22Rv1 (cell line): ENCODE data around the gene SLC2A4.

Experiments
- H3K27ac ChIP-seq: fragments of 450-650 bp; 2 replicates; pipeline ENCODE4 v1.5.1; 2017
- ZFX ChIP-seq: fragments of 450-650 bp; IDR thresholded peaks from 2 replicates; pipeline ENCODE4 v1.6.1; 2017; ENCODE audit warnings: antibody characterized with exemption, borderline replicate concordance
- TF ChIP-seq, protein P1 (sequence below): fragments of 450-650 bp; IDR thresholded peaks from 2 replicates; pipeline ENCODE4 v1.5.1; 2017; ENCODE audit warnings: mild to moderate bottlenecking

SLC2A4 gene

GRCh38 chr17:7313890-7314718 lies 32.6 kb downstream of the SLC2A4 start:
- peak overlapping the region; percentile 99 for H3K27ac ChIP-seq
- TF ChIP-seq, protein P1, sequence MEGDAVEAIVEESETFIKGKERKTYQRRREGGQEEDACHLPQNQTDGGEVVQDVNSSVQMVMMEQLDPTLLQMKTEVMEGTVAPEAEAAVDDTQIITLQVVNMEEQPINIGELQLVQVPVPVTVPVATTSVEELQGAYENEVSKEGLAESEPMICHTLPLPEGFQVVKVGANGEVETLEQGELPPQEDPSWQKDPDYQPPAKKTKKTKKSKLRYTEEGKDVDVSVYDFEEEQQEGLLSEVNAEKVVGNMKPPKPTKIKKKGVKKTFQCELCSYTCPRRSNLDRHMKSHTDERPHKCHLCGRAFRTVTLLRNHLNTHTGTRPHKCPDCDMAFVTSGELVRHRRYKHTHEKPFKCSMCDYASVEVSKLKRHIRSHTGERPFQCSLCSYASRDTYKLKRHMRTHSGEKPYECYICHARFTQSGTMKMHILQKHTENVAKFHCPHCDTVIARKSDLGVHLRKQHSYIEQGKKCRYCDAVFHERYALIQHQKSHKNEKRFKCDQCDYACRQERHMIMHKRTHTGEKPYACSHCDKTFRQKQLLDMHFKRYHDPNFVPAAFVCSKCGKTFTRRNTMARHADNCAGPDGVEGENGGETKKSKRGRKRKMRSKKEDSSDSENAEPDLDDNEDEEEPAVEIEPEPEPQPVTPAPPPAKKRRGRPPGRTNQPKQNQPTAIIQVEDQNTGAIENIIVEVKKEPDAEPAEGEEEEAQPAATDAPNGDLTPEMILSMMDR = no peak
- no peak for TF ChIP-seq ZFX

DNA sequence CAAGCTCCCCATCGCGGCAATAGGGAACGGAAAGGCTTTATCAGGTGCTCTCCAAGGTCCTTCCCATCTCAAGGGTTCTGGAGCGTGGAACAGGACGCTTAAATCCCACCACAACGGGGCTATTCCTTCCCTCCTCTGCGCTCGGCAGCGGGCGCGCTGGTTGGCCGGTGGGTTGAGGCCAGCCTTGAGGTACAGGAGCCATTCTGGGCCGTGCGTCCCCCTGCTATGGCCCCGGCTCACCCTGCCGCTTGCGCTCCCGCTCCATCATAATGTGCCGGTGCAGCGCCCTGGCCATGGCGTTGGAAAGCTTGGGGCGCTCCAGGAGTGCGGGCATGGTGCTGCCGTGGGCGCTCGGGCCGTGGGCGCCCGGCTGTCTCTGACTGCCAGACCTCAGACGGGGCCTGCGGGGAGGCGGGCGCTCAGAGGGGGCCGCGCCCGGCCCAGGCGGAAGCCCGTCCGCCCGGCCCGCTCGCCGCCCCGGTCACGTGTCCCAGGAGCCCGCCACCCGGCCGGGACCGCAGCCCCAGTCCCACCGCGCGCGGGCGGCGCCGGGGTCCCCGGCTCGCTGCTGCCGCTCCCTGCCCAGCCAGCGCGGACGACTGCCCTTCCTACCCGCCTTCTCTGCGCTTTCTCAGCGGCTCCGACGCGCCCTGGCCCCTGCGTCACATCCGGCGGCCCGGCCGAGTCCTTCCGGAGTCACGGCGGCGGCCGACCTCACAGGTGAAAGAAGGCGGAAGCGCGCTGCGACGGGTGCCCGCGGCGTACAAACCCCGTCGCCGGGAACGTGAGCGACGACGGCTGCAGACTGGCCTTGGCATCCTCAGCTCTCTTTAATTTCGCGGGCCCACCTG lies 33.4 kb downstream of the SLC2A4 start, which contains the start of gene GPS2:
TSS of gene GPS2 (minus strand) at position 642 of the 851 bp plus-strand sequence. CDS start at position 334, 308 bp downstream.
- H3K27ac ChIP-seq = peak within 1 kb of the TSS; percentile 99
- TF ChIP-seq ZFX = no peak
- TF ChIP-seq, protein P1 = no peak

DNA sequence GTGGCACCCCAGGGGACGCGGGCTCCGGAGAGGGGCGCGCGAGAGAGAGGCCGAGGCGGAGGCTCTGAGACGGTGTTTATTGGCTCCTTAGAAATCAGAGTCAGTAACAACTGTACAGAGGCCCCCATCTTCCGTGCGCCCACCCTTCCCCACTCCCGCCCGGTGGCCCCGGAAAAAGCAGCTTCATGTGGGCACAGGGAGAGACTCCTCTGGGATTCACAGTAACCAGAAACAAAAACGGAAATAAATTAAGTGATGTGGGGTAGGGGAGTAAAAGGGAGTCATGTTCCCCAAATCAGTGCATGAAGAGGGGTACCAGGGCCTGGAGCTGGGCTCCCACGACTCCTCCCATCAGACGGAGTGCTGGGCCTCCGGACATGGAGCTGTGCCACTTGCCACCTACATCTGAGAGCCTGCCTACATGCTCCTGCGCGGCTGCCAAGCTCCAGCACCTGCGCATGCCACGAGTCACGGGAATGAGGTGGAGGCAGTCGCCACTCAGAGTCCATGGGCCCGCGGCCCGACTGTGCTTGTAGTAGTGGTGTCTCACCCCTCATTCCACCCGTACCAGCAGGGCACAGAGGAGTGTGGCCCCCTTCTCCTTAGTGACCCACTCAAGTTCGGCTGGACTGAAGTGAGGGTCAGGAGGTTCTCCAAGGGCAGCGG lies 34.2 kb downstream of the SLC2A4 start:
- TF ChIP-seq, protein P1 = no peak
- TF ChIP-seq ZFX = no peak
- H3K27ac ChIP-seq = peak overlapping the region; percentile 99

- peak overlapping the region; percentile 99 for H3K27ac ChIP-seq
- TF ChIP-seq ZFX = no peak
- TF ChIP-seq, protein P1 = no peak
Measured at GRCh38 chr17:7317161-7317803, 35.8 kb downstream of the SLC2A4 start.

DNA sequence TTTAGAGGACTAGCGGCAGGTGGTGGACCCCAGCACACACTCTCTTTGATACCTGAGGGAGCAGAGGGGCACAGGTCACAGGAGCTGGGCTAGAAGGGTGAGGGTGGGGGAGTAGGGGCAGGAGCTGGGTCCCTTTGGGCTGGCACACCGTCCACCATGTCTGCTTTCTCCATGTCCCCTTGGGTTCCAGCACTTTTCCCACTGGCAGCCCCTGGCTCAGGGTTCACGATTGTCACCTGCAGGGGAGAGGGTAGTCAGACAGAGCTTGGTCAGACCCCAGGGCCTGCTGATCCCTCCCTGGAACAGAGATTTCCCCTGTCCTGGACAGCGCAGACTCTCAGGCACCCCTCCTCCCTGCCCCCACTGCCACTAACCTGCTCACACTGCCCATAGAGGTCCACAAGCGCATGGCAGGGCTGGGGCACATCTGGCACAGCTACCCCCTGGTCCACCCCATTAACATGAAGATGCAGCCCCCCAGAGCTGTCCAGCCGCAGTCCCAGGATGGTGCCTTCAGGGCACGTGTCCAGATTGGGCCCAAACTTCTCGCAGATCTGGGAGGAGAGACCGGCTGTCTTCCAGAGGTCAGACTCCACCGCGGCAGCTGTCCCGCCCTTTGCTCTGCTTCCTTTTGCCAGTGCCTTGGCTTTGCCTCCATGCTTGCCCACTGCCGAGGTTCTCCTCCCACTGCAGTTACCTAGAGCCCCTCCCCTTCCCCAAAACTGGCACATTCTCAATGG lies 36.8 kb downstream of the SLC2A4 start:
- peak overlapping the region; percentile 99; the same call in 1 of the 2 replicates for H3K27ac ChIP-seq
- TF ChIP-seq, protein P1 = no peak
- TF ChIP-seq ZFX = no peak

DNA sequence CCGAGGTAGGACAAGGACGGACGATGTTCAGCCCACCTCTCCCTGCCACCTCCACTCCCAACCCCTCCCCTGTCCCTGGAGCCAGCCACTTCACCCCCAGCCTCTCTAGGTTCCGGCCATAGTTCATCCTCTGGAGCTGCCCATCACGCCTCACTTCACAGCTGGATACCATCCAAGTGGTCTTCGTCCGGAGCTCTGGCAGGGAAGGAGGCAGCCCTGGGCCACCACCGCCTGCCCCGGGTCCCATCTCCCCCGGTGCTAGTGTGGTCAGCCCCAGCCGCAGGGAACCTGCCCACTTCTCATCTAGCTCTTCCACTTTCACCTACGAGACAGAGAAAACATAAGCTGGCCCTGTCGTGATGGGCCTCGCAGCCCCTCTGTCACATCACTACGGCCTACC lies 39.9 kb downstream of the SLC2A4 start:
- TF ChIP-seq ZFX = no peak
- TF ChIP-seq, protein P1 = no peak
- no peak overlapping the region for H3K27ac ChIP-seq
